ENCODE measurements around the gene GPC6. TPM values are rescaled to one million over a fixed set of nuclear protein-coding genes. Genes with fewer than 3 reads are reported as not detected.

GPC6 gene
- total RNA-seq, 1 donor from 2014 or later: 8.4 TPM

GRCh38 chr13:93726173-93726957 is 499.8 kb downstream of the GPC6 start:
- no peak for TF ChIP-seq CTCF (IDR thresholded peaks at IDR 0.05)
- no peak overlapping the region for H3K27ac ChIP-seq
- ATAC-seq (no peak), DNase-seq (no peak)
- no peaks in the 10 kb centered on the region for H3K9me3 ChIP-seq
- H3K4me3 ChIP-seq: no peak overlapping the region
- no peaks in the 10 kb centered on the region for H3K36me3 ChIP-seq
- no peaks in the 10 kb centered on the region for H3K27me3 ChIP-seq
- intact Hi-C loops (cut with DNase I): no loop called here
- no peaks in the 10 kb centered on the region for H3K4me1 ChIP-seq

GRCh38 chr13:93727211-93728141 is 500.9 kb downstream of the GPC6 start:
- ATAC-seq: no peak
- intact Hi-C loops (cut with DNase I): no loop called here
- Histone ChIP-seq H3K27me3 (no peaks in the 10 kb centered on the region), H3K4me3 (no peak overlapping the region), H3K4me1 (no peaks in the 10 kb centered on the region), H3K9me3 (no peaks in the 10 kb centered on the region), H3K36me3 (no peaks in the 10 kb centered on the region), H3K27ac (no peak overlapping the region)
- TF ChIP-seq CTCF (IDR thresholded peaks at IDR 0.05): no peak
- no peak for DNase-seq

GRCh38 chr13:93729383-93729782 is 502.8 kb downstream of the GPC6 start:
- no peak overlapping the region for H3K4me3 ChIP-seq
- H3K36me3 ChIP-seq: no peaks in the 10 kb centered on the region
- H3K4me1 ChIP-seq: no peaks in the 10 kb centered on the region
- no peak for ATAC-seq
- TF ChIP-seq CTCF (IDR thresholded peaks at IDR 0.05): no peak
- intact Hi-C loops (cut with DNase I): no loop called here
- H3K27me3 ChIP-seq: no peaks in the 10 kb centered on the region
- no peak for DNase-seq
- H3K27ac ChIP-seq: no peak overlapping the region
- no peaks in the 10 kb centered on the region for H3K9me3 ChIP-seq

GRCh38 chr13:93730780-93731179 is 504.2 kb downstream of the GPC6 start:
- DNase-seq (no peak), ATAC-seq (peak; percentile 72)
- no peak overlapping the region for H3K27ac ChIP-seq
- no peaks in the 10 kb centered on the region for H3K27me3 ChIP-seq
- no peak for TF ChIP-seq CTCF (IDR thresholded peaks at IDR 0.05)
- H3K36me3 ChIP-seq: no peaks in the 10 kb centered on the region
- no peak overlapping the region for H3K4me3 ChIP-seq
- no peaks in the 10 kb centered on the region for H3K9me3 ChIP-seq
- intact Hi-C loops (cut with DNase I): no loop called here
- H3K4me1 ChIP-seq: no peaks in the 10 kb centered on the region

- no peak for TF ChIP-seq CTCF (IDR thresholded peaks at IDR 0.05)
- intact Hi-C loops (cut with DNase I): no loop called here
- Histone ChIP-seq H3K9me3 (no peaks in the 10 kb centered on the region), H3K4me3 (no peak overlapping the region), H3K4me1 (no peaks in the 10 kb centered on the region), H3K27me3 (no peaks in the 10 kb centered on the region), H3K36me3 (no peaks in the 10 kb centered on the region), H3K27ac (no peak overlapping the region)
- no peak for DNase-seq
- no peak for ATAC-seq
These were observed 505.6 kb downstream of the GPC6 start for GRCh38 chr13:93732186-93732585.

Measured in upper lobe of right lung (tissue), 1 donor.